ENCODE results near the gene WDFY4. TPM values are rescaled to one million over a fixed set of nuclear protein-coding genes. Genes with fewer than 3 reads are reported as not detected.
"Not testable (repeated sequence)": the region's sequence is repeated elsewhere in the genome, so short reads cannot be mapped to it uniquely, and the experiment has no call there.

The WDFY4 gene
- total RNA-seq, 1 experiment from 2014 or later: not detected

- Histone ChIP-seq H3K4me1 (replicated peaks; ENCODE audit: insufficient read depth) (no peaks in the 10 kb centered on the region), H3K4me2 (no peak overlapping the region), H4K20me1 (ENCODE audit: insufficient read depth) (no peaks in the 10 kb centered on the region), H3K4me3 (no peak overlapping the region), H3K27me3 (ENCODE audit: insufficient read depth, low read depth) (no peaks in the 10 kb centered on the region), H3K79me2 (ENCODE audit: low read depth) (no peaks in the 10 kb centered on the region), H3K36me3 (ENCODE audit: low read depth) (no peaks in the 10 kb centered on the region), H3K9me2 (ENCODE audit: insufficient read depth) (no peaks in the 10 kb centered on the region), H3K27ac (no peak overlapping the region), H3K9me3 (ENCODE audit: insufficient read depth, low read depth) (peaks cover 6% of the 10 kb centered on the region), H2AFZ (no peak overlapping the region), H3F3A (ENCODE audit: insufficient read depth, low read depth) (no peaks in the 10 kb centered on the region)
- ChIA-PET CTCF (no interaction called here), POLR2A (ENCODE audit: unreplicated experiment) (no interaction called here)
- intact Hi-C loops (cut with micrococcal nuclease; ENCODE audit: unreplicated experiment): no loop called here
- no TSS peak for BruUV-seq (replicated peaks)
- no peak for DNase-seq
- TF ChIP-seq CTCF (conservative IDR thresholded peaks at IDR 0.05) (no peak), EZH2 (IDR thresholded peaks at IDR 0.05; ENCODE audit: low read depth) (no peak)
These were observed 45.0 kb upstream of the WDFY4 start for GRCh38 chr10:48639632-48640031.

- no peaks in the 10 kb centered on the region for H4K20me1 ChIP-seq (ENCODE audit: insufficient read depth)
- H3F3A ChIP-seq (ENCODE audit: insufficient read depth, low read depth): no peaks in the 10 kb centered on the region
- BruUV-seq (replicated peaks): no TSS peak
- intact Hi-C loops (cut with micrococcal nuclease; ENCODE audit: unreplicated experiment): no loop called here
- no peaks in the 10 kb centered on the region for H3K9me2 ChIP-seq (ENCODE audit: insufficient read depth)
- H3K27ac ChIP-seq: no peak overlapping the region
- no peak for TF ChIP-seq EZH2 (IDR thresholded peaks at IDR 0.05; ENCODE audit: low read depth)
- TF ChIP-seq CTCF (conservative IDR thresholded peaks at IDR 0.05): no peak
- H3K27me3 ChIP-seq (ENCODE audit: insufficient read depth, low read depth): no peaks in the 10 kb centered on the region
- H3K79me2 ChIP-seq (ENCODE audit: low read depth): no peaks in the 10 kb centered on the region
- no peaks in the 10 kb centered on the region for H3K4me1 ChIP-seq (replicated peaks; ENCODE audit: insufficient read depth)
- H2AFZ ChIP-seq: no peak overlapping the region
- CTCF ChIA-PET: no interaction called here
- peaks cover 6% of the 10 kb centered on the region for H3K9me3 ChIP-seq (ENCODE audit: insufficient read depth, low read depth)
- H3K36me3 ChIP-seq (ENCODE audit: low read depth): no peaks in the 10 kb centered on the region
- no peak for DNase-seq
- POLR2A ChIA-PET (ENCODE audit: unreplicated experiment): no interaction called here
- H3K4me3 ChIP-seq: no peak overlapping the region
- no peak overlapping the region for H3K4me2 ChIP-seq
These were observed 44.3 kb upstream of the WDFY4 start for GRCh38 chr10:48640326-48640725.

- H2AFZ ChIP-seq; POLR2A ChIA-PET (ENCODE audit: unreplicated experiment); H3K36me3 ChIP-seq (ENCODE audit: low read depth); CTCF ChIA-PET; BruUV-seq (replicated peaks); H3F3A ChIP-seq (ENCODE audit: insufficient read depth, low read depth); H3K27ac ChIP-seq; H3K9me2 ChIP-seq (ENCODE audit: insufficient read depth); intact Hi-C loops (cut with micrococcal nuclease; ENCODE audit: unreplicated experiment); H3K4me1 ChIP-seq (replicated peaks; ENCODE audit: insufficient read depth); DNase-seq; H3K27me3 ChIP-seq (ENCODE audit: insufficient read depth, low read depth); H3K9me3 ChIP-seq (ENCODE audit: insufficient read depth, low read depth); H3K4me3 ChIP-seq; H3K4me2 ChIP-seq; H3K79me2 ChIP-seq (ENCODE audit: low read depth); H4K20me1 ChIP-seq (ENCODE audit: insufficient read depth): not testable (repeated sequence)
These were observed 43.5 kb upstream of the WDFY4 start for GRCh38 chr10:48641099-48641690.

GRCh38 chr10:48645600-48645999, 39.1 kb upstream of the WDFY4 start:
- H3K4me2 ChIP-seq: no peak overlapping the region
- H3K27ac ChIP-seq: no peak overlapping the region
- no peaks in the 10 kb centered on the region for H3K79me2 ChIP-seq (ENCODE audit: low read depth)
- POLR2A ChIA-PET (ENCODE audit: unreplicated experiment): no interaction called here
- H3K4me1 ChIP-seq (replicated peaks; ENCODE audit: insufficient read depth): no peaks in the 10 kb centered on the region
- no peaks in the 10 kb centered on the region for H3F3A ChIP-seq (ENCODE audit: insufficient read depth, low read depth)
- BruUV-seq (replicated peaks): no TSS peak
- CTCF ChIA-PET: no interaction called here
- DNase-seq: no peak
- no peaks in the 10 kb centered on the region for H3K27me3 ChIP-seq (ENCODE audit: insufficient read depth, low read depth)
- H4K20me1 ChIP-seq (ENCODE audit: insufficient read depth): no peaks in the 10 kb centered on the region
- H3K4me3 ChIP-seq: no peak overlapping the region
- H3K36me3 ChIP-seq (ENCODE audit: low read depth): no peaks in the 10 kb centered on the region
- no peak overlapping the region for H2AFZ ChIP-seq
- no peaks in the 10 kb centered on the region for H3K9me2 ChIP-seq (ENCODE audit: insufficient read depth)
- intact Hi-C loops (cut with micrococcal nuclease; ENCODE audit: unreplicated experiment): no loop called here
- TF ChIP-seq EZH2 (IDR thresholded peaks at IDR 0.05; ENCODE audit: low read depth): no peak
- TF ChIP-seq CTCF (conservative IDR thresholded peaks at IDR 0.05): no peak
- H3K9me3 ChIP-seq (ENCODE audit: insufficient read depth, low read depth): peaks cover 6% of the 10 kb centered on the region

- H3K9me2 ChIP-seq (ENCODE audit: insufficient read depth); H3K4me2 ChIP-seq; H3K79me2 ChIP-seq (ENCODE audit: low read depth); H3K4me1 ChIP-seq (replicated peaks; ENCODE audit: insufficient read depth); intact Hi-C loops (cut with micrococcal nuclease; ENCODE audit: unreplicated experiment); H3K27me3 ChIP-seq (ENCODE audit: insufficient read depth, low read depth); BruUV-seq (replicated peaks); H3F3A ChIP-seq (ENCODE audit: insufficient read depth, low read depth); H2AFZ ChIP-seq; H3K27ac ChIP-seq; H3K9me3 ChIP-seq (ENCODE audit: insufficient read depth, low read depth); POLR2A ChIA-PET (ENCODE audit: unreplicated experiment); DNase-seq; H4K20me1 ChIP-seq (ENCODE audit: insufficient read depth); H3K4me3 ChIP-seq; H3K36me3 ChIP-seq (ENCODE audit: low read depth): not testable (repeated sequence)
- CTCF ChIA-PET: interaction anchor here (1.3 kb wide), 1 partner anchor 9 kb away, joined by 4 read pairs; no protein-coding TSS in a partner anchor
These were observed 37.6 kb upstream of the WDFY4 start for GRCh38 chr10:48647073-48647472.

All from PC-9 (cell line).